ENCODE measurements around the gene ALDH16A1.
A peak's percentile ranks its signal among the peaks of the same experiment; 100 is the strongest.

The ALDH16A1 gene

DNA sequence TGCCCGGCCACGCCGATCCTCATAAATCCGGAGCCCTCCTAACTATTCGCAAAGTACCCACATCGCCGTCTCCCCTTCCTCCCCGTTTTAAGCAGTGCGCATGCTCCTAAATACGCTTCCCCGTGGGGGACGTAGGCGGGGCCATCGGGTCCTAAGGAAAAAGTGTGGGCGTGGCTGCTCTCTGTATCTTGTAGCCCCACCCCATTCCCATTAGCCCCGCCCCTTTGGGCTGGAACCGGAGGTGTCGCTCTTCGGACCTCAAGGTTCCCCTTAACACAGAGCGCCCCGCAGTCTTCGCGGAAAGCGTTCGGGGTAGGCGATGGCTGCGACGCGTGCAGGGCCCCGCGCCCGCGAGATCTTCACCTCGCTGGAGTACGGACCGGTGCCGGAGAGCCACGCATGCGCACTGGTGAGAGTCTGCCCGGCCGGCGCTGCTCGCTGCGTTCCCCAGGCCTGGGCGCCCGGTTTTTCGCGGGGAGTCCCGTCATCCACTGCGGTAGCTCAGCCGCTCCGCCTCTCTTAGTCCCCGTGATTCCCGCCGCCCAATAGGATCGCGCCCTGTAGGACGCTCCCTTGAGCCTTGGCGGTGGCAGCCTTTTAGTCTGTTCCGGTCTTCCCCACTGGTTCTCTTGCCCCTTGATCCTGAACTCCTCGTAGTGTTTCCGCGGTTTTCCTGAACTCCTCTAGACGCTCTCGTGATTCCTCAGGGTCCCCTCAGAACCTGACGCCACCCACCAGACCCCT is at the start of gene ALDH16A1:
Gene ALDH16A1, plus strand, starts transcription at position 213 of the 744 bp plus-strand sequence. Its CDS starts 107 bp downstream, at position 320.
- peak; percentile 92 for DNase-seq (ENCODE audit: low read depth, low spot score)

- peak; percentile 89 for DNase-seq (ENCODE audit: low read depth, low spot score)
Observed at GRCh38 chr19:49403404-49404187, 49.4 kb upstream of the ALDH16A1 start.

GRCh38 chr19:49407079-49407478 is 45.9 kb upstream of the ALDH16A1 start:
- no peak for DNase-seq (ENCODE audit: low read depth, low spot score)

GRCh38 chr19:49407482-49408015 is 45.5 kb upstream of the ALDH16A1 start:
- no peak for DNase-seq (ENCODE audit: low read depth, low spot score)

DNA sequence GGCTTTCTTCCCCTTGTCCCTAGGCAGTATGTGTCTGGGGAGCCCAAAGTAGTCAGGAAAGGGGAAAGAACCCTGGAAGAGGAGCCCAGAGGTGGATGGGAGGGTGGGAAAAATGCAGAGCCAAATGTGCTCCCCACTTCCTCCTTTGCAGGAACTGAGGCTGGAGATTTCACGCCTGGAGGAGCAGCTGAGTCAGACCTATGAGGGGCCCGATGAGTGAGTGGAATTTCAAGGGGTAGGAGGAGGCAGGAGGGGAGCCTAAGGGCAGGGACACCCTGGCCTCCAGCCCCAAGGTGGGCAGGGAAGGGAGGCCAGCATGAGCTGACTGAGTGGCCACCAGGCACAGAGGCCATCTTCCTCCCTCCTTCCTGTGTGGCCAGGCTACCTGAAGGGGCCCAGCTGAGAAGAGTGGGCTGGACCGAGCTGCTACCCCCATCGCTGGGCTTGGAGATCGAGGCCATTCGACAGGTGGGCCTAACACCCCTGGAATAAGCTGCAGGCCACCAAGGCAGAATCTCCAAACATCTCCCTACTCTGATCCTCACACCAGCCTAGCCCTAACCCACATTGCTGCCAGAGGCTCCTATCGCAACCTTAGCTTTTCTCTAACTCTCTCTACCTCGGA is 44.1 kb upstream of the ALDH16A1 start:
- no peak for DNase-seq (ENCODE audit: low read depth, low spot score)

GRCh38 chr19:49409441-49410029 is 43.5 kb upstream of the ALDH16A1 start:
- no peak for DNase-seq (ENCODE audit: low read depth, low spot score)

DNA sequence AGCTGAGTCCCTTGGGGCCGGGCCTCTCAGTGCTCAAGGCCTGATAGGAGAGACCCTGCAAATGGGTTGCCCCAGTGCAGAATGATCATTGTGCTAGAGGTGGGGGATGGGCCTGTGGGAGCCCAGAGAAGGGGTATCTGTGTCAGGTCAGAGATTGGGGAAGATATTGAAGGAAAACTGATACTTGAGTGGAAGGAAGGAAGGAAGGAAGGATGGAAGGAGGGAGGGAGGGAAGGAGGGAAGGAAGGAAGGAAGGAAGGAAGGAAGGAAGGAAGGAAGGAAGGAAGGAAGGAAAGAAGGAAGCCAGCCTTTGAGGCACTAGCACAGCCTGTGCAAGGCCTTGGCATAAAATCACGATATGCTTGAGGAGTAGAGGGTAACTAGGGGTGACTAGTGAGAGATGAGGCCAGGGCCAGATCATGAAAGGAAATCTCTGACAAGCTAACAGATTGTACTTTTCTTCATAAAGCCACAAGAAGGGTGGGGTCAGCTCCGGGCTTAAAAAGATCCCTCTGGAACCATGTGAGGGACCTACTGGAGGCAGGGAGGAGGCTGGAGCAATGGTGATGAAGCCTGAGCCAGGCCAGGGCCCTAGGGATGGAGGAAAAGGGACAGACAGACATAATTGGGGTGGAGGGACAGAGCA is 41.2 kb upstream of the ALDH16A1 start:
- DNase-seq (ENCODE audit: low read depth, low spot score): no peak

DNA sequence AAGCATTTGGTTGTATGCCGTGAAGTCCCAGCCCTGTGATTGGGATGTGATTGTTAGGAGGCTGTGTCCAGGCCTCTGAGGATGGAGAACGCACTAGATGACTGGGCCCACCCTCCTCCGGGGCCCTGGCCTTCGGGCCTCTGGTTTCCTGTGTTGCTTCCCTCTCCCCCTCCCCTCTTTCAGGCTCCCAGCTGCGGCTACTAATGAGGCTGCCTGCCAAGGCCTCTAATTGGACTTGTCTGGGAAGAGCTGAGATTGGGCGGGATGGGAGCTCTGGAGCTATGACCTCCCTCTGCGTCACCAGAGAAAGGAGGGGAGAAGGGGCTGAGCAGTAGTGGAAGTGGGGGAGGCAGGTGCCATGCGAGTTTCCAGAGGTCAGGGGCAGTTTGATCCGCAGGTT is 39.7 kb upstream of the ALDH16A1 start:
- no peak for DNase-seq (ENCODE audit: low read depth, low spot score)

GRCh38 chr19:49414256-49414655 is 38.8 kb upstream of the ALDH16A1 start:
- DNase-seq (ENCODE audit: low read depth, low spot score): no peak

- no peak for DNase-seq (ENCODE audit: low read depth, low spot score)
Observed at GRCh38 chr19:49415102-49415809, 37.8 kb upstream of the ALDH16A1 start.

- no peak for DNase-seq (ENCODE audit: low read depth, low spot score)
Observed at GRCh38 chr19:49415810-49416200, 37.2 kb upstream of the ALDH16A1 start.

DNA sequence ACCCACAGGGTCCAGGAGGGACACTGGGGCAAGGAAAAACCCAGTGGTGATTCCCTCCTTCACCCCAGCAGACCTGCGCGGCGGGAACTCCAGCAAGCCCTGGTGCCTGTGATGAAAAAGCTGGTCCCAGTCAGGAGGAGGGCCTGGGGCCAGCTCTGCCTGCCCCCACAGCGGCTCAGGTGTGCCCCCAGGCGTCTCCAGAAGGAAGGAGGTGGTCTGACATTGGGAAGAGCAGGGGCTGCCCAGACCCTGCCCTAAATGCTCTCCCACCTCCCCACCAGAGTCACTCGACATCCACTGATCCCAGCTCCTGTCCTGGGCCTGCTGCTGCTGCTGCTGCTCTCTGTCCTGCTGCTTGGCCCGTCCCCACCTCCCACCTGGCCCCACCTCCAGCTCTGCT is 35.9 kb upstream of the ALDH16A1 start:
- DNase-seq (ENCODE audit: low read depth, low spot score): no peak

GRCh38 chr19:49418511-49418910 is 34.5 kb upstream of the ALDH16A1 start:
- DNase-seq (ENCODE audit: low read depth, low spot score): no peak

DNA sequence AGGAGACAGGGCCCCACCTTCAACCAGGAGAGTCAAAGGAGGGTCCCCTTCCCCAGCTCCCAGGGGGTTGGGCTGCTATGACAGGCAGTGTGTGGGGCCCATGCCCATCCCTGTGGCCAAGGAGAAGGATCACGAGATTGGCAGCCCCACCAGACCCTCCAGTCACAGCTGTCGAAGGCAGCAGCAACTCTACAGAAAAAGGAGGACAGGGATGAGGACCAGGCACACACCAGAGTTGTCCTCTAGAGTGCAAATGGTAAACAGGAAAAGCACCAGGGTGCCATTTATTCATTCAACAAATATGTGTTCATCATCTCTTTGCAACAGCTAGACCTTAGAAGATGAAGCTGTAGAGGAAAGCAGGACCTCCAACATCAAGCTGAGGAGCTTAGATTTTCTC is 33.9 kb upstream of the ALDH16A1 start:
- no peak for DNase-seq (ENCODE audit: low read depth, low spot score)

GRCh38 chr19:49420227-49420626 is 32.8 kb upstream of the ALDH16A1 start:
- no peak for DNase-seq (ENCODE audit: low read depth, low spot score)

GRCh38 chr19:49421039-49421877 is 31.8 kb upstream of the ALDH16A1 start:
- no peak for DNase-seq (ENCODE audit: low read depth, low spot score)

- DNase-seq (ENCODE audit: low read depth, low spot score): no peak
Observed at GRCh38 chr19:49421878-49422202, 31.2 kb upstream of the ALDH16A1 start.

GRCh38 chr19:49422407-49423070 is 30.5 kb upstream of the ALDH16A1 start:
- DNase-seq (ENCODE audit: low read depth, low spot score): no peak
